K562 (cell line): ENCODE data around the gene EXOC6. TPM values are rescaled to one million over a fixed set of nuclear protein-coding genes. Genes with fewer than 3 reads are reported as not detected.

ENCODE experiments used
- EP300 ChIP-seq: IDR thresholded peaks from 2 replicates; pipeline ENCODE4 v1.6.1; 2012; ENCODE audit warnings: low read length, improper control_type of control experiment
- JUN ChIP-seq, 2 experiments: sonication (generic) in 1 of 2; formaldehyde crosslinking in 1 of 2; IDR thresholded peaks; 2 replicates each; pipeline versions ENCODE4 v1.6.1 to v1.8.0; 2012 to 2022; ENCODE audit warnings: borderline replicate concordance in 2 of 2, mild to moderate bottlenecking in 2 of 2, improper control_type of control experiment in 1 of 2, low read depth in 1 of 2, low read length in 1 of 2, missing genetic modification reagents in 1 of 2
- KDM1A ChIP-seq, 2 experiments: fragments of 450-650 bp; IDR thresholded peaks; 2 replicates each; pipeline ENCODE4 v1.6.1; 2016; ENCODE audit warnings: mild to moderate bottlenecking in 2 of 2
- SMARCA4 ChIP-seq: fragments of 450-650 bp; IDR thresholded peaks from 2 replicates; pipeline ENCODE4 v1.6.1; 2016
- ZSCAN32 ChIP-seq: fragments of 450-650 bp; formaldehyde crosslinking; IDR thresholded peaks from 2 replicates; pipeline ENCODE4 v1.4.0; 2020; ENCODE audit warnings: mild to moderate bottlenecking, moderate library complexity
- polyA plus RNA-seq, 8 experiments: library from polyadenylated mRNA; depleted of rRNA in 4 of 8; stranded (reverse) in 5 of 8; unstranded in 3 of 8; fragments of >200 nt; fragmentation: Nextera tagmentation in 2 of 8; fragmentation: Illumina TruSeq in 1 of 8; extraction: Ambion mirVana in 2 of 8; extraction: Trizol in 1 of 8; gene quantifications; 2 replicates each; pipeline versions ENCODE4 v1.2.1 to v1.2.3, GENCODE V29; 2011 to 2014; ENCODE audit warnings: inconsistent platforms in 1 of 8, missing spikeins in 1 of 8
- total RNA-seq, 7 experiments: library from RNA; depleted of rRNA in 6 of 7; stranded (reverse); fragments of >200 nt in 6 of 7; fragmentation: Illumina TruSeq in 2 of 7; extraction: Trizol in 2 of 7; gene quantifications; 2 replicates each; pipeline versions ENCODE4 v1.2.1 to v1.2.3, GENCODE V29; 2011 to 2021; ENCODE audit warnings: low replicate concordance in 1 of 7
- TF ChIP-seq, protein P1 (sequence below): fragments of 450-650 bp; IDR thresholded peaks from 2 replicates; pipeline ENCODE4 v1.6.1; 2018; ENCODE audit not compliant: partially characterized antibody
- TF ChIP-seq, protein P2 (sequence below): fragments of 450-650 bp; IDR thresholded peaks from 2 replicates; pipeline ENCODE4 v1.6.1; 2016; ENCODE audit warnings: antibody characterized with exemption
- TF ChIP-seq, protein P3 (sequence below): fragments of 450-650 bp; IDR thresholded peaks from 2 replicates; pipeline ENCODE4 v1.6.1; 2017; ENCODE audit warnings: antibody characterized with exemption, mild to moderate bottlenecking
- TF ChIP-seq, protein P4 (sequence below), 2 experiments: IDR thresholded peaks in 1 of 2; conservative IDR thresholded peaks in 1 of 2; 2 replicates each; pipeline ENCODE4 v1.6.1; 2016; ENCODE audit warnings: low read depth in 2 of 2, mild to moderate bottlenecking in 1 of 2, missing compliant biosample characterization in 1 of 2, missing genetic modification characterization in 1 of 2, moderate library complexity in 1 of 2
- TF ChIP-seq, protein P5 (sequence below): sonication (generic); formaldehyde crosslinking; IDR thresholded peaks from 2 replicates; pipeline ENCODE4 v1.8.1; 2023; ENCODE audit warnings: mild to moderate bottlenecking, missing genetic modification reagents, moderate library complexity
- TF ChIP-seq, protein P6 (sequence below): sonication (generic); IDR thresholded peaks from 2 replicates; pipeline ENCODE4 v1.6.1; 2016

The EXOC6 gene
- total and polyA plus RNA-seq, 9 of the 15 experiments (the other 6 are each of a cell fraction or from before 2014, with no cell fraction given) = 13.9 to 42.8 (median 24.9) TPM

DNA sequence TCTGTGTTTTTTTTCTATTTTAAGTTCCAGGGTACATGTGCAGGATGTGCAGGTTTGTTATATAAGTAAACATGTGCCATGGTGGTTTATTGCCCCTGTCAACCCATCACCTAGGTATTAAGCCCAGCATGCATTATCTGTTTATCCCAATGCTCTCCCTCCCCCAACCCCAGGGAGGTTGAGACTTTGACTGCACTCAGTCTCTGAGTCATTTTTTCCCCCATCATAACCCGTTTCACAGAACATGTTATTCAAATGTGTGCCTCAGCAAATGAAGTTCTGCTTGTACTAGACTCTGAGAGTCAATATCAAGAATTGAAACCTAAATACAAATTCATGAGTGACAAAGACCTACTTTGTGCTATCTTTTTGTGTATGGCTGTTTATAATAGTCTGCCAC, 142.3 kb downstream of the EXOC6 start (continued):
- TF ChIP-seq, protein P1, sequence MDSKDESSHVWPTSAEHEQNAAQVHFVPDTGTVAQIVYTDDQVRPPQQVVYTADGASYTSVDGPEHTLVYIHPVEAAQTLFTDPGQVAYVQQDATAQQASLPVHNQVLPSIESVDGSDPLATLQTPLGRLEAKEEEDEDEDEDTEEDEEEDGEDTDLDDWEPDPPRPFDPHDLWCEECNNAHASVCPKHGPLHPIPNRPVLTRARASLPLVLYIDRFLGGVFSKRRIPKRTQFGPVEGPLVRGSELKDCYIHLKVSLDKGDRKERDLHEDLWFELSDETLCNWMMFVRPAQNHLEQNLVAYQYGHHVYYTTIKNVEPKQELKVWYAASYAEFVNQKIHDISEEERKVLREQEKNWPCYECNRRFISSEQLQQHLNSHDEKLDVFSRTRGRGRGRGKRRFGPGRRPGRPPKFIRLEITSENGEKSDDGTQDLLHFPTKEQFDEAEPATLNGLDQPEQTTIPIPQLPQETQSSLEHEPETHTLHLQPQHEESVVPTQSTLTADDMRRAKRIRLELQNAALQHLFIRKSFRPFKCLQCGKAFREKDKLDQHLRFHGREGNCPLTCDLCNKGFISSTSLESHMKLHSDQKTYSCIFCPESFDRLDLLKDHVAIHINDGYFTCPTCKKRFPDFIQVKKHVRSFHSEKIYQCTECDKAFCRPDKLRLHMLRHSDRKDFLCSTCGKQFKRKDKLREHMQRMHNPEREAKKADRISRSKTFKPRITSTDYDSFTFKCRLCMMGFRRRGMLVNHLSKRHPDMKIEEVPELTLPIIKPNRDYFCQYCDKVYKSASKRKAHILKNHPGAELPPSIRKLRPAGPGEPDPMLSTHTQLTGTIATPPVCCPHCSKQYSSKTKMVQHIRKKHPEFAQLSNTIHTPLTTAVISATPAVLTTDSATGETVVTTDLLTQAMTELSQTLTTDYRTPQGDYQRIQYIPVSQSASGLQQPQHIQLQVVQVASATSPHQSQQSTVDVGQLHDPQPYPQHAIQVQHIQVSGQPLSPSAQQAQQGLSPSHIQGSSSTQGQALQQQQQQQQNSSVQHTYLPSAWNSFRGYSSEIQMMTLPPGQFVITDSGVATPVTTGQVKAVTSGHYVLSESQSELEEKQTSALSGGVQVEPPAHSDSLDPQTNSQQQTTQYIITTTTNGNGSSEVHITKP = peak; percentile 17
- TF ChIP-seq KDM1A (IDR thresholded peaks at IDR 0.05) (0 out of 4 replicates have a peak, but pooled peaks of 1 of the 2 experiments have one; percentile 10), ZSCAN32 (CRISPR knock-in tag) (no peak), JUN (IDR thresholded peaks at IDR 0.05; ENCODE audit: borderline replicate concordance, low read depth, low read length) (peak; percentile 71; the same call in 1 of the 2 replicates), JUN (CRISPR knock-in tag; IDR thresholded peaks at IDR 0.05; ENCODE audit: borderline replicate concordance) (no peak), SMARCA4 (peak; percentile 71), EP300 (peak; percentile 41; the same call in 1 of the 2 replicates)
- TF ChIP-seq, protein P2, sequence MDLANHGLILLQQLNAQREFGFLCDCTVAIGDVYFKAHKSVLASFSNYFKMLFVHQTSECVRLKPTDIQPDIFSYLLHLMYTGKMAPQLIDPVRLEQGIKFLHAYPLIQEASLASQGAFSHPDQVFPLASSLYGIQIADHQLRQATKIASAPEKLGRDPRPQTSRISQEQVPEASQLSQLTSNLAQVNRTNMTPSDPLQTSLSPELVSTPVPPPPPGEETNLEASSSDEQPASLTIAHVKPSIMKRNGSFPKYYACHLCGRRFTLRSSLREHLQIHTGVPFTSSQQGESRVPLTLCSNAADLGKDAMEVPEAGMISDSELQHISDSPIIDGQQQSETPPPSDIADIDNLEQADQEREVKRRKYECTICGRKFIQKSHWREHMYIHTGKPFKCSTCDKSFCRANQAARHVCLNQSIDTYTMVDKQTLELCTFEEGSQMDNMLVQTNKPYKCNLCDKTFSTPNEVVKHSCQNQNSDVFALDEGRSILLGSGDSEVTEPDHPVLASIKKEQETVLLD = 0 out of 2 replicates have a peak, but pooled peaks have one; percentile 20
- TF ChIP-seq, protein P3, sequence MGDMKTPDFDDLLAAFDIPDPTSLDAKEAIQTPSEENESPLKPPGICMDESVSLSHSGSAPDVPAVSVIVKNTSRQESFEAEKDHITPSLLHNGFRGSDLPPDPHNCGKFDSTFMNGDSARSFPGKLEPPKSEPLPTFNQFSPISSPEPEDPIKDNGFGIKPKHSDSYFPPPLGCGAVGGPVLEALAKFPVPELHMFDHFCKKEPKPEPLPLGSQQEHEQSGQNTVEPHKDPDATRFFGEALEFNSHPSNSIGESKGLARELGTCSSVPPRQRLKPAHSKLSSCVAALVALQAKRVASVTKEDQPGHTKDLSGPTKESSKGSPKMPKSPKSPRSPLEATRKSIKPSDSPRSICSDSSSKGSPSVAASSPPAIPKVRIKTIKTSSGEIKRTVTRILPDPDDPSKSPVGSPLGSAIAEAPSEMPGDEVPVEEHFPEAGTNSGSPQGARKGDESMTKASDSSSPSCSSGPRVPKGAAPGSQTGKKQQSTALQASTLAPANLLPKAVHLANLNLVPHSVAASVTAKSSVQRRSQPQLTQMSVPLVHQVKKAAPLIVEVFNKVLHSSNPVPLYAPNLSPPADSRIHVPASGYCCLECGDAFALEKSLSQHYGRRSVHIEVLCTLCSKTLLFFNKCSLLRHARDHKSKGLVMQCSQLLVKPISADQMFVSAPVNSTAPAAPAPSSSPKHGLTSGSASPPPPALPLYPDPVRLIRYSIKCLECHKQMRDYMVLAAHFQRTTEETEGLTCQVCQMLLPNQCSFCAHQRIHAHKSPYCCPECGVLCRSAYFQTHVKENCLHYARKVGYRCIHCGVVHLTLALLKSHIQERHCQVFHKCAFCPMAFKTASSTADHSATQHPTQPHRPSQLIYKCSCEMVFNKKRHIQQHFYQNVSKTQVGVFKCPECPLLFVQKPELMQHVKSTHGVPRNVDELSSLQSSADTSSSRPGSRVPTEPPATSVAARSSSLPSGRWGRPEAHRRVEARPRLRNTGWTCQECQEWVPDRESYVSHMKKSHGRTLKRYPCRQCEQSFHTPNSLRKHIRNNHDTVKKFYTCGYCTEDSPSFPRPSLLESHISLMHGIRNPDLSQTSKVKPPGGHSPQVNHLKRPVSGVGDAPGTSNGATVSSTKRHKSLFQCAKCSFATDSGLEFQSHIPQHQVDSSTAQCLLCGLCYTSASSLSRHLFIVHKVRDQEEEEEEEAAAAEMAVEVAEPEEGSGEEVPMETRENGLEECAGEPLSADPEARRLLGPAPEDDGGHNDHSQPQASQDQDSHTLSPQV = peak; percentile 53; the same call in 1 of the 2 replicates
- TF ChIP-seq, protein P4, sequence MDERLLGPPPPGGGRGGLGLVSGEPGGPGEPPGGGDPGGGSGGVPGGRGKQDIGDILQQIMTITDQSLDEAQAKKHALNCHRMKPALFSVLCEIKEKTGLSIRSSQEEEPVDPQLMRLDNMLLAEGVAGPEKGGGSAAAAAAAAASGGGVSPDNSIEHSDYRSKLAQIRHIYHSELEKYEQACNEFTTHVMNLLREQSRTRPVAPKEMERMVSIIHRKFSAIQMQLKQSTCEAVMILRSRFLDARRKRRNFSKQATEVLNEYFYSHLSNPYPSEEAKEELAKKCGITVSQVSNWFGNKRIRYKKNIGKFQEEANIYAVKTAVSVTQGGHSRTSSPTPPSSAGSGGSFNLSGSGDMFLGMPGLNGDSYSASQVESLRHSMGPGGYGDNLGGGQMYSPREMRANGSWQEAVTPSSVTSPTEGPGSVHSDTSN (CRISPR knock-in tag; IDR thresholded peaks at IDR 0.05; ENCODE audit: low read depth) = no peak
- TF ChIP-seq, protein P4 (tag; conservative IDR thresholded peaks at IDR 0.05; ENCODE audit: low read depth) = peak; percentile 32; the same call in 1 of the 2 replicates
- TF ChIP-seq, protein P5, sequence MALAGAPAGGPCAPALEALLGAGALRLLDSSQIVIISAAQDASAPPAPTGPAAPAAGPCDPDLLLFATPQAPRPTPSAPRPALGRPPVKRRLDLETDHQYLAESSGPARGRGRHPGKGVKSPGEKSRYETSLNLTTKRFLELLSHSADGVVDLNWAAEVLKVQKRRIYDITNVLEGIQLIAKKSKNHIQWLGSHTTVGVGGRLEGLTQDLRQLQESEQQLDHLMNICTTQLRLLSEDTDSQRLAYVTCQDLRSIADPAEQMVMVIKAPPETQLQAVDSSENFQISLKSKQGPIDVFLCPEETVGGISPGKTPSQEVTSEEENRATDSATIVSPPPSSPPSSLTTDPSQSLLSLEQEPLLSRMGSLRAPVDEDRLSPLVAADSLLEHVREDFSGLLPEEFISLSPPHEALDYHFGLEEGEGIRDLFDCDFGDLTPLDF (CRISPR knock-in tag) = no peak
- TF ChIP-seq, protein P6, sequence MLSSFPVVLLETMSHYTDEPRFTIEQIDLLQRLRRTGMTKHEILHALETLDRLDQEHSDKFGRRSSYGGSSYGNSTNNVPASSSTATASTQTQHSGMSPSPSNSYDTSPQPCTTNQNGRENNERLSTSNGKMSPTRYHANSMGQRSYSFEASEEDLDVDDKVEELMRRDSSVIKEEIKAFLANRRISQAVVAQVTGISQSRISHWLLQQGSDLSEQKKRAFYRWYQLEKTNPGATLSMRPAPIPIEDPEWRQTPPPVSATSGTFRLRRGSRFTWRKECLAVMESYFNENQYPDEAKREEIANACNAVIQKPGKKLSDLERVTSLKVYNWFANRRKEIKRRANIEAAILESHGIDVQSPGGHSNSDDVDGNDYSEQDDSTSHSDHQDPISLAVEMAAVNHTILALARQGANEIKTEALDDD = peak; percentile 78
